Kasumi-1 (cell line): ENCODE measurements around the gene WFIKKN2.
A peak's percentile ranks its signal among the peaks of the same experiment; 100 is the strongest.

Source experiments
- DNase-seq, 2 experiments: peaks; one replicate each; lab custom pipeline; 2025; lab: John Stamatoyannopoulos, UW

The WFIKKN2 gene

DNA sequence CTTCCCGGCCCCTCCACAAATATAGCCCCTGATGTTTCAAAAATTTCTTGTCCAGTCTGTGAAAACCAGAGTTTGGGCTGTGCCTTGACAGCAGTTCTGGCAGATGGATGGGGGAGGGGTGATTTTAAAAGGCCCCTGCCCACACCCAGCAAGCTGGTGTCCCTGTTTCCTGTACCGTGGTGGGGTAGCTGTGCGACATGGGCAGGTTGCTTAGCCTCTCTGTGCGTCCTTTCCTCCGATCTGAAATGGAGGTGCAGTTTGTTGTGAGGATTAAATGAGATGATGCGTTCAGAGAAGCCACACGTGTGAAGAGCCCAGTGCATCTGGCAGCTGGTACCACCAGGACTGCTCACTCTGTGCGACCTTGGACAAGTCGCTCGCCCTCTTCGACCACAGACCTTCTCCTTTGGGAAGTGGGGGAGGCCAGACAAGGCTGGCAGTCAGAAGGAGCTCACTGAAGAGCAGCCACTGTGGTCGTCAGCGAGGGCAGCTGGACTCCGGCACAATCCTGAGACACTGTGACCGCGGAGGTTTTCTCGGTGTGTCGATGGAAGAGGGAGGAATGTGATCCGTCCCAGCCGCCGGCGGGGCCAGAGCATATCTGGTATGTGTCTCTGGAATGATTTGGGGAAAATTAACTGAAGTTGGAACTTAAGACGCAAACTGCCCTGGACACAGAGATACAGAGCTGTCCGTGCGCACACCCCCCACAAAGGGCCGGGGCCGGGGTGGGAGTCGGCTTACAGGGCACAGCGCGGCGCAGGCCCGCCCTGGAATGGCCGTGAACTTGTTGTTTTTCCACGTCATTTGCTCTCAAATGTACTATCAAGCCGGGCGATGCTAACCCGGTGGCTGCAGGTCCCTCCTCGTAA, 721 bp upstream of the WFIKKN2 start:
- no peak for DNase-seq

DNA sequence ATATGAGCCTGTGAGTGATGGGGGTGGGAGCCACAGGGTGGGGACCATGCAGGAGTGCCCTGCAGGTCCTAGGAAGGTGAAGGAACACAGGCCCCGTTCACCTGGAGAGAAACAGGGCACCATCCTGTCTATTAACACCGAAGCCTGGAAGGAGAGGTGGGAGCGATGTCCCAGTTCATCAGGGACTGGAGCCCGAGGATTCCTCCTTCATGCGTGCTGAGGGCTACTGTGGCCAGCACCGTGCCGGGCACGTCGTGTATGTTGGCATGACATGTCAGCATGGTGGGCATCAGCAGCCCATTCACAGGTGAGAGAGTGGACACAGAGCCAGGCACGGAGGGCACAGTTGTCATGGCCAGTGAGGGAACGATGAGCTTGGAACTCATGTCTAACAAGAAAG, 1.4 kb downstream of the WFIKKN2 start:
- no peak for DNase-seq

DNA sequence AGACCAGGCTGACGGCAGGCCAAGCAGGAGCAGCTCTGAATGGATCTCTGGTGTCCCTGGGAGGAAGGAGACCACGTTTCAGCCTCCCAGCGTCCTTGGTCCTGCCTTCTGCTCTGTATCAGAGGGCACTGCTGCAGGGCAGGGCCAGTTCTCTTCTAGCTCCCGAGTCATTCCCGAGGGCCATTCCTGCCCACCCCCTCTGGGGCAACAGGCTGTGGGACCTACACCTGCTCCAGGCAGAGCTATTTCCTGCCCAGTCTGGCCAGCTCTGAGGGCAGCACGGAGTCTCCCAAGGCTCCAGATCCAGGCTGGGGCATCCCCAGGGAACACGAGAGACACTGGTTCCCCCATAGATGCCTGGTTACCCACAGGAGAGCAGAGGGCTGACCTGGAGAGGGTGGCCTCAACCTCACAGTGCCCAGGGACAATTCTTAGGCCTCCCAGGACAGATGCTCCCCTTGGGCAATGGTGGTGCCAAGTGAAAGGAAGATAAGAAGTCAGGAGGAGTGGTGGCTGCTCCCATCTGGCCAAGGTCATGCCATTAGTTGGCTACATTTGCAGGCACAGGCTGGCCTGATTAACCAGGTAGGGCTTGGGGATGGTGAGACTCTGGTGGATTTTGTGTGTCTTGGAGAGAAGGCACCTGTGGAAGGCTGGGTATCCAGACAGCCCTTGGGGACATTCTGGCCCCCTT, 2.0 kb downstream of the WFIKKN2 start:
- DNase-seq, result no peak

DNA sequence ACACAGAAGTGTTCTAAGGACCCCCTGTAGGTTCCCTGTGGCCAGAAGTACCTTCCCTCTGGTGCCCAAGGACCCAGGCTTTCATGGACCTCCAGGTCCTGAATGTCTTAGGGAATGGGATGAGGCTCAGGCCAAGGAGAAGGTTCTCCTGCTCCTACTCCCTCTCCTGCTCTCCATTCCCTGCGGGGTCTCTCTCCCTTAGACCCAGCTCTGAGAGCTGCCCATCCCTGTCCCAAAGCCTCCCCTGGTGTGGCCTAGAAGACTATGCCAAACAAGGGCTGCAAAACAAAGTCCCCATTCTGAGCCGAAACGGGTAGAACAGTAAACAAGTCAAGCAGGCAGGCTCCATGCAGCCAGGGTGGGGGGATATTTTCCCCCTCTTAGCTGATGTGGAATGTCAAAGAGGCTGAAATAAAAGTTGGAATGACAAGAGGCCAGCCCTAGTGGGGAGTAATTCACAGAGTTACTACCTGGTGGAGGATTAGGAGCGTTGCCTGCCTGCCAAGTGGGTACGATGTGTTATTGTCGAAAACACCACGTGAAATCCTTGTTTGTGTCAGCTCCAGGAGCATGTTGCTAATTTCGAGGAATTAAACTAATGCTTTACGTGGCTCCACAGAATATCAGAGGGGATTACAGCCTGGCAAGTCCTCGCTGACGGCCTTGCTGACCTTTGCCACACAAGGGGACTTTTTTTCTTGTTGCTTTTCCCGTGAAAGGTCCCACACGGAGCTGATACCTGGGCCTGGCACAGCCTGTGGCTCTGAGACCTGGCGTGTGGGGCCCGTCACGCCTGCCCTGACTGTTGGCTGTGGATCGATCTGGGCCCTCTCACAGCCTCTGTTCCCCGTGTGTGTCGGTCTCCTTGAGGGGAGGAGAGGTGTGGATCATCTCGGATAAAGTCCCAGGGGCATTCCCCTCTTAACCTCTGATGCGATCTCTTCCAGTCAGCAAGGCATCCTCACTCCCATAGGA, 2.9 kb downstream of the WFIKKN2 start:
- no peak for DNase-seq

DNA sequence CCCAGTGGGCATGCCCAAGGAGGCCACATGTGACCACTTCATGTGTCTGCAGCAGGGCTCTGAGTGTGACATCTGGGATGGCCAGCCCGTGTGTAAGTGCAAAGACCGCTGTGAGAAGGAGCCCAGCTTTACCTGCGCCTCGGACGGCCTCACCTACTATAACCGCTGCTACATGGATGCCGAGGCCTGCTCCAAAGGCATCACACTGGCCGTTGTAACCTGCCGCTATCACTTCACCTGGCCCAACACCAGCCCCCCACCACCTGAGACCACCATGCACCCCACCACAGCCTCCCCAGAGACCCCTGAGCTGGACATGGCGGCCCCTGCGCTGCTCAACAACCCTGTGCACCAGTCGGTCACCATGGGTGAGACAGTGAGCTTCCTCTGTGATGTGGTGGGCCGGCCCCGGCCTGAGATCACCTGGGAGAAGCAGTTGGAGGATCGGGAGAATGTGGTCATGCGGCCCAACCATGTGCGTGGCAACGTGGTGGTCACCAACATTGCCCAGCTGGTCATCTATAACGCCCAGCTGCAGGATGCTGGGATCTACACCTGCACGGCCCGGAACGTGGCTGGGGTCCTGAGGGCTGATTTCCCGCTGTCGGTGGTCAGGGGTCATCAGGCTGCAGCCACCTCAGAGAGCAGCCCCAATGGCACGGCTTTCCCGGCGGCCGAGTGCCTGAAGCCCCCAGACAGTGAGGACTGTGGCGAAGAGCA, 4.4 kb downstream of the WFIKKN2 start:
- DNase-seq, result no peak

DNA sequence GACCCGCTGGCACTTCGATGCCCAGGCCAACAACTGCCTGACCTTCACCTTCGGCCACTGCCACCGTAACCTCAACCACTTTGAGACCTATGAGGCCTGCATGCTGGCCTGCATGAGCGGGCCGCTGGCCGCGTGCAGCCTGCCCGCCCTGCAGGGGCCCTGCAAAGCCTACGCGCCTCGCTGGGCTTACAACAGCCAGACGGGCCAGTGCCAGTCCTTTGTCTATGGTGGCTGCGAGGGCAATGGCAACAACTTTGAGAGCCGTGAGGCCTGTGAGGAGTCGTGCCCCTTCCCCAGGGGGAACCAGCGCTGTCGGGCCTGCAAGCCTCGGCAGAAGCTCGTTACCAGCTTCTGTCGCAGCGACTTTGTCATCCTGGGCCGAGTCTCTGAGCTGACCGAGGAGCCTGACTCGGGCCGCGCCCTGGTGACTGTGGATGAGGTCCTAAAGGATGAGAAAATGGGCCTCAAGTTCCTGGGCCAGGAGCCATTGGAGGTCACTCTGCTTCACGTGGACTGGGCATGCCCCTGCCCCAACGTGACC, 5.0 kb downstream of the WFIKKN2 start:
- no peak for DNase-seq

DNA sequence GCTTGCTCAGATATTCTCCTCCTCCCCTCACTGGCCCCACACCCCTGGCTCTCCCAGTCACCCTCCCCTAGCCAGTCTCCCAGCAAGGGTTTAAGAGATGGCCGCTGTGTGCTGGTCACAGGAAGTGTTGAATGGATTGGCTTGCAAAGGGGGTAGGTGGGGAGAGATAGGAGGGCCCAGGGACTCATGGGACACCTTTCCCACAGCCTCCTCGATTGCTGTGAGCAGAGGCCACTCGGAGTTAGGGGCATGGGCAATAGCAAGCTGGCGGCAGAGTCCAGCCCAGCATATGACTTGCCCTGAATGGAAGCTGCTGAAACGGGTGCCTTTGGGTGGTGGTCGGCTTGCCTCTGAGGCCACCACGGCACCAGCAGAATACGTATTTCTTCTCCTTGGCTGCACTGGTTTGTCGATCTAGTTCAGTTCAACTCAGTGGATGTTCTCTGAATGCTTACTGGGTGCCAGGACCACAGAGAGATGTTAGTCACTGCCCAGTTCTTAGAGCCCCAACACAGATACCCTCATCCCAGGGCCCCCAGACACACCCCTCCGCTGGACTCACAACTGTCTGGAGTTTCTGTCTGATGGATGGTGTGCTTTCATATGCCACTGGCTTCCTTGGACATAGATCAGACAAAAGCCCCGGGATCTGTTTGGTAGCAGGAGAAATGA, 6.0 kb downstream of the WFIKKN2 start:
- DNase-seq, result no peak

DNA sequence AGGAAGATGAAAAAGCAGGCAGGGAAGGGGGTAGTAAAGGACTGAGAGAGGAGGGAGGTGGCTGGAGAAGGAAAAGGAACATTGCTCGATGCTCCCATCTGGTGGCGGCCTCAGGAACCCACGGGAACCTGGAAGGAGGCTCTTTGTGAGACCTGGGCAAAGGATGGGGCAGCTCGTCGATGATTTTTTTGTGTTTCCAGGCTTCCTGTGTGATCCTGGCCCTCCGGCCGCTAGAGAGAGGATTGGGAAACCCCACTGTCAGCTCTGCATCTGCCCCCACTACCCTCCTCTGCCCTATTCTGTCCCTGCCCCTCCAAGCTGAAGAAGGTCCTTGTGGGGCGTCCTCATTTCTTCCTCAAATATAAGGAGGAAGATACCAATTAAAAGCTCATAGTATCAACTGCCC, 6.6 kb downstream of the WFIKKN2 start:
- DNase-seq, result peak; percentile 87 to 91

DNA sequence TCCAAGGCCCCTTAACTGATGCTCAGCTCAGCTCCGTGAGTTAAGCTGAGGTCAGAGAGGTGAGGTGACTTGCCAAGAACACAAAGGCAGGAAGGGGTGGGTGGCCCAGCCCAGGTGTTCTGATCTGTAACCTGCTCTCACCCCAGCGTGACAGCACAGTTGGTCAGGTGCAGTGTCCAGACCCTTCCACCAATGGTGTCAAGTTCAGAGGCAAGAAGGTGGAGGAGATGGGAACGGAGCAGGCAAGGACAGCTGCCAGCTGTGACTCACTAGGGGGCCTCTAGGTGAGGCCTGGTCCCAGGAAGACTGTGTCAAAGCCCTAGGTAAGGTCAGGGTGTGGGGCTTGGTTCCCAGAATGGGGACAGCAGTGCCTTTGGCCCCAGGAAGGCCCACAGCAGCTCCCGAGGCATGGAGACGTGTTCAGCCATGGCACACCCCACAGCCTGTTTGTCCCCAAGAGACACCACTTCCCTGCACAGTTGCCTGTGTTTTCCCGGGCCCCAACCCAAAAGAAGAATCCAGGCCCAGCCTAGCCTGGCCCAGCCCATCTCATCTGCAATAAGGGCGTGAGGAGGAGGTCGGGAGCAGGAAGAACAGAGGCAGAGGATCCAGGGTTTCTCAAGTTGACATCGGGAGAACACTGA, 7.2 kb downstream of the WFIKKN2 start:
- no peak for DNase-seq

DNA sequence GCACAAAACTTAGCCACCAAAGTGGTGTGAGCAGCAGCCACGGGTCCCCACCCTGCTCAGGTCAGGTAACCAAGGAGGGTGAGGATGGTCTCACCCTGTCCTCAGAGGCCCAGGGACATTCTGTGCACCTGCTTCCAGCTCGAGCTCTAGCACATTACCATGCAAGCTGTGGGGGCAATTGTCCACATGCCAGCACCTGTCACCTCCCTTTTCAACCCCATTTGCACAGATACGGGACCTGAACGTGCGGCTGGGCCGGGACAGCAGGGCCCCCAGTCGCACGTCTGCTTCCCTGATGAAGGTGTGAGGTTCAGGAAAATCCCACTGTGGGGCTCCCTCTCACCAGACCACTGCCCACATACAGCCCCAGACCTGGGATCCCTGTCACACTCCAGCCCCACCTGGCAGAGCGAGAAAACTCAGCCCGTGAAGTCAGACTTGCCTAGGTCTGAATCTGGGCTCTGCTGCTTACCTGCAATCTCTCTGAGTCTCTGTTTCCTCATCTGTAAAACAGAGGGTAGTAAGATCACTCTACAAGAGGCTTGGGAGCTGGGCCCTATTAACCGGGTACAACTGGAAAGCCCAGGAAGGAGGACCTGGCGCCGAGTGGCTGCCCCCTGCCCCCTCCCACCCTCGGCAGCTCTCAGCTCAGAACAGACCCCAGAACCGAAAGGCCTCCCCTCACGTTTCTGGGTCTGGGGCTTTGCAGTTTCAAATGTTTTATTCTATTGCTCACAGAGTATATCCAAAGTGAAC, 7.9 kb downstream of the WFIKKN2 start:
- no peak for DNase-seq

DNA sequence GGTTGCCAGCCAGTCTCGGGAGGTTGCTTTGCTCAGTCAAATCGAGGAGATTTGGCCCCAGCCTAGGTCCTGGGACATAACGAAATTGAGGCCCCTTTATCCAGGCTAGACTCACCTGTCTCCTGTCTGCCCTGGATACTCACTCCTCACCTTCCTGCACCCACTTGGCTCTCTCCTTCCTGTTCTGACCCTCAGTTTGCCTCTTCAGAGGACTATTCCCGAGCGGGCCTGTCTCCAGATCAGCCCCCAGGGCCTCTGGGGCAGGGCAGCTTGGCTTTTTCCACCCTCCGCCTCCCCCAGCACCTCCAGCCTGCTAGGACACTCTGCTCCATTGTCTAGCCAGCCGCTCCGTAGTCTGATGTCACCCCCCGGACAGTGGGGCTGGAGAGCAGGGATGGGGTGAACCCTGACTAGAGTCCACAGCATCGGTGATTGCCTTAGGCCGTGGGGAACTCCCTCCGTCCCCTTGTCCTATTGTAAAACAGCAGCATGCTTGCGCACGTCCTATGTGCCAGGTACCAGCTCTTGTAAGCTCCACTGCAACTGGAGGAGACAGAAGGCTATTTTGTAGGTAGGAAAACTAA, 8.8 kb downstream of the WFIKKN2 start:
- DNase-seq, result no peak

DNA sequence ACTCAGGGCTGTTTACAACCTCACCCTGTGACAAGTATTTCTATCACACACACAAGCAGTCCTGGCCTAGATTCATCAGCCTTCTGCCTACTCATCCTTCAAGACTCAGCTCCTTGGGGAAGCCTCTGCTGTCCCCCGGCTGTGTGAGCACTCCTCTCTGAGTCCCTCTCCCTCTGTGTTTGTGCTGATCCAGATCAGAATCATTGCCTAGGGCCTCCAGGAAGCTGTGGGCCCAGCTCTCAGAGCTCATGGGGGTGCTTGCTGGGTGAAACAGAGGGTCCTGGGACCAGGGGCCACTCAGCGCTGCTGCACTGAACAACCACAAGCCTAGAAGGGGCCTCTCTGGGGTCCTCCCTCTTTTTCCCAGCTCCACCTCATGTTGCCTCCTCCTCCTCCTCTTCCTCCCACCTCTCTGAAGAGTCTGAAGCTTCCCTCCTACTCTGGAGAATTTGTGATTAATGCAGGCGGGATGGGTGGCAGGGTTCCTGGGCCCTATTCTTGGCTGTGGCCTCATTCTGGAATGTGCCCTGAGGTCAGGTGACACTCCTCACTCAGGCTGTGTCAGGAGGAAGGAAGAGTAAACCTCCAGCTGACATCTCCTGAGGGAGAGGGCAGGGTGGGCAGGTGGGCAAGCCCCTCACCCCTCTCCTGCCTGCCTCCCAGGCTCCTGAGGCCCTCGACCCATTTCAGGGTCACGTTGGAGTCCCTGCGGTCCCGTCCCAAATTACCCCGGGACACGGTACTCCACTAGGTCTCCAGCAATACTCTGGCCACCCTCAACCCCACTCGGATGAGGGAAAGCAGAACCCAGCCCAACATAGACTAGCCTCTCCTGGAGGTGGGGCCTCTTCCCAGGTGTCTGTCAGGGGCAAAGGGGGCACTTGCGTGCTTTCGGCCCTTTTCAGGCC, 10.1 kb downstream of the WFIKKN2 start:
- DNase-seq, result no peak

DNA sequence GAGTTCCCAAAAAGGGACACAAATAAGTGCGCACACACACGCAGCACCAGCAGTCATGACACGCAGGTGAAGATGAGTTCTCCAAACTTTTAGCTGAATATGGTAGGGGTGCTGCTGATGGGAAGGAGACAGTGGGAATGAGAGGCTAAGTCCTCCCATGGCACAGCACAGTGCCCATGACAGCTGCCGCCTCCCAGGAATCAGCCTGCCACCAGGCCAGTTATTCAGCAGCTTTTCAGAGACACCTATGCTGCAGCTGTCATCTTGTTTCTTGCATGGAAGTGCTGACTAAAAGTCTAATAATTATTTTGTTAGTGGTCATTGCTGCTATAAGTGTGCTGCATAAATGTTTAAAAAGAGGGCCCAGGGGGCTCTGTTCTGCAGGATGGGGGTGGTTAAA, 12.2 kb downstream of the WFIKKN2 start:
- no peak for DNase-seq

DNA sequence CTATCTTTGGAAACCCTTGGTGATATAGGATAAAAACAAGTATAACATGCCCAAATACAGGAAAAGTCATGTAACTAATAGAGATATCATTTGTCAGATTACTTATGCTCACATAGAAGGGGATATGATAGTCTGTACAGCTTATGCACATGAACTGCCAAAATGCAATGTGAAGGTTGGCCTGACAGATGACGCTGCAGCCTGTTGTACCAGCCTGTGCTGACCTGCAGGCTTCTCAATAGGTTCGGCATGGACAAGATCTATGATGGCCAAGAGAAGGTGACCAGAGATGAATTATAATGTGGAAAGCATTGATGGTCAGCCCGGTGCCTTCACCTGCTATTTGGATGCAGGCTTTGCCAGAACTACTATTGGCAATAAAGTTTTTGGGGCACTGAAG, 12.7 kb downstream of the WFIKKN2 start:
- no peak for DNase-seq

DNA sequence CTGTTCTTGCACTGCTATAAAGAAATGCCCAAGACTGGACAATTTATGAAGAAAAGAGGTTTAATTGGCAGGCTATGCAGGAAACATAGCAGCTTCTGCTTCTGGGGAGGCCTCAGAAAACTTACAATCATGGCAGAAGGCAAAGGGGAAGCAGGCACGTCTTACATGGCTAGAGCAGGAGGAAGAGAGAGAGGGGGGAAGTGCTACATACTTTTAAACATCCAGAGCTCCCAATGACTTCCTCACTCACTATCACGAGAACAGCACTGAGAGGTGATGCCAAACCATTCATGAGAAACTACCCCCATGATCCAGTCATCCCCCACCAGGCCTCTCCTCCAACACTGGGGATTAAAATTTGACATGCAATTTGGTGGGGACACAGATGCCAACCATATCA, 13.3 kb downstream of the WFIKKN2 start:
- peak in 1 of 2 experiments; percentile 23 for DNase-seq

DNA sequence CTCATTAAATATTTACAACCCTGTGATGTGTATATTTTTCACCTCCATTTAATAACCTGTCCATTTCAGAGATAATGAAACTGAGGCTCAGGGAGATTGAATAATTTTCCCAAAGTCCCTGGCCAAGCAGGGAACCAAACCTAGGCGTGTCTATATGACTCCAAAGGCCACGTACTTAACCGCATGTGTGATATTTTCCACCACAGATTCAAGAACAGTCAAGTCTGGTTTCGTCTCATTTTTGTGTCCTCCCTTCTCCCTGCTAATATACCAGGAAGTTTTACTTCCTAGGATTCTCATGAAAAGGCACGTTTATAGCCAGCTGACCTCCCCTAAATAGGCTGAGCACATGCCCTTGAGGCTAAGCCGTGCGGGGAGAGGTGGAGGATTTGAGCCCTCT, 15.3 kb downstream of the WFIKKN2 start:
- no peak for DNase-seq

DNA sequence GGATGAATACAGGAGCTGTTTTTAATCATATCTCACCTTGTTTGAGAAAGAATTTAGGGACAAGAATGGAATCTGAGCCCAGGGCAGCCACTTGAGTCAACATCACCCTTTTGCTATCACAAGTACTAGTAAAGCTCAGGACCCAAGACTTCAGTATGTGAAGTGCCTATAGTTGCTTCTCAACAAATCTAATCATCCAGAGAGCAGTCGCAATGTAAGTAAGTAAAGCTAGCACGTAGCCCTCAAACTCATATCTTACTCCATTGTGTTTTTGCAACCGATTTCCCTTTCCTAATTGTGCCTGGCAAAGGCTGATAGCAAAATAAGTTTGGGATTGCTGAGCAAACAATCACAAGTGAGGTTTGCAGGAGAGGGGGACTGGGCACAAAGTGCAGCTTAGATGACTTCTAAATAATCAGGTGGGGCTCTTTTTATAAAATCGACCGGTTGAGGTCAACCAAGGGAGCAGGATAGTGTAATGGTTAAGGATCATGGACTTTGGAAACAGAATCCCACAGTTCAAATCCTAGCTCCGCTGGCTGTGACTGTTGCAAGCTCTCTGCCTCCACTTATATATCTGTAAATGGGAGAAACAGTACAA, 17.7 kb downstream of the WFIKKN2 start:
- DNase-seq, result no peak

DNA sequence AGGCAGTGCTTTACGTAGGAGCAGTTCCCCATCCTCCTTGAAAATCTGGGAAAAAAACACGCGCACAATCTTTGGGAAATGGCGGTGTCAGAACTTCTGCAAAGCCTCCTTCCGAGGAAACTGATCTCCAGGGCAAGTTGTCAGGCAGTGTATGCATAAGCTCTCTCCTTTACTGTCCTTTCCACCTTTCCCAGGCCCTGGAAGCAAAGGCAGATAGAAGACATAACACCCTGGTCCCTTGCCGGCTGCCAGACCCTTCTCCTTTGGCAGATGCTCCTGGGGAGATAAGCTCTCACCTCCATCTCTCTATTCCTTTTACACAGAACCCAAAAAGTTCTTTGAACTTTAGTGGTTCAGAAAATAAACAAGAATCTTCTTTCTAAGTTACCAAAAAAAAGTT, 18.4 kb downstream of the WFIKKN2 start:
- DNase-seq, result no peak
